LHCN-M2 (cell line): ENCODE data around the gene USP4. TPM values are rescaled to one million over a fixed set of nuclear protein-coding genes. Genes with fewer than 3 reads are reported as not detected.
"Not testable (repeated sequence)": the region's sequence is repeated elsewhere in the genome, so short reads cannot be mapped to it uniquely, and the experiment has no call there.

Source experiments
- DNase-seq: peaks from one replicate; pipeline ENCODE4 v3.0.0-alpha.2; 2012; ENCODE audit warnings: low read depth
- total RNA-seq: library from RNA; depleted of rRNA; stranded (reverse); fragments of >200 nt; gene quantifications from 2 replicates; pipeline ENCODE4 v1.2.3, GENCODE V29; 2014; rRNA removed

USP4 gene
- total RNA-seq, 1 experiment from 2014 or later: 11.0 TPM

GRCh38 chr3:49248840-49249227 lies 91.0 kb downstream of the USP4 start:
- no peak for DNase-seq

GRCh38 chr3:49244581-49245205 lies 95.2 kb downstream of the USP4 start:
- DNase-seq: no peak

- not testable (repeated sequence) for DNase-seq
These were observed 99.8 kb downstream of the USP4 start for GRCh38 chr3:49240091-49240490.

- peak; percentile 32 for DNase-seq
These were observed 101.4 kb downstream of the USP4 start for GRCh38 chr3:49238274-49239127.

GRCh38 chr3:49237344-49237743 lies 102.5 kb downstream of the USP4 start:
- no peak for DNase-seq

- DNase-seq: no peak
These were observed 103.6 kb downstream of the USP4 start for GRCh38 chr3:49236226-49236625.

GRCh38 chr3:49228817-49229216 lies 111.0 kb downstream of the USP4 start:
- DNase-seq: not testable (repeated sequence)

Other genes with a start within 250 kb of the USP4 start
- 74.6 and 83.8 TPM in 2 replicates for gene QRICH1, start 246.0 kb downstream of the USP4 start, total RNA-seq
- 161 and 208 TPM in 2 replicates for gene QARS1, start 235.3 kb downstream of the USP4 start, total RNA-seq
- gene USP19, start 219.2 kb downstream of the USP4 start, total RNA-seq: 54.4 and 57.6 TPM in 2 replicates
- 238 and 248 TPM in 2 replicates for gene LAMB2, start 207.0 kb downstream of the USP4 start, total RNA-seq
- 43.7 and 44.3 TPM in 2 replicates for gene CCDC71, start 173.7 kb downstream of the USP4 start, total RNA-seq
- gene KLHDC8B, start 168.5 kb downstream of the USP4 start, total RNA-seq: 17.1 and 19.1 TPM in 2 replicates
- gene C3orf62, start 62.8 kb downstream of the USP4 start, total RNA-seq: 0.71 and 1.3 TPM in 2 replicates
- gene GPX1, start 18.3 kb upstream of the USP4 start, total RNA-seq: 377 and 434 TPM in 2 replicates
- 706 and 885 TPM in 2 replicates for gene RHOA, start 71.9 kb upstream of the USP4 start, total RNA-seq
- 43.2 and 50.1 TPM in 2 replicates for gene TCTA, start 72.4 kb upstream of the USP4 start, total RNA-seq
- 0.11 and 0.71 TPM in 2 replicates for gene AMT, start 82.4 kb upstream of the USP4 start, total RNA-seq
- gene NICN1, start 89.3 kb upstream of the USP4 start, total RNA-seq: 3.4 and 7.2 TPM in 2 replicates
- gene DAG1, start 130.2 kb upstream of the USP4 start, total RNA-seq: 60.9 and 90.8 TPM in 2 replicates
- gene BSN, start 214.4 kb upstream of the USP4 start, total RNA-seq: 0.13 and 0.17 TPM in 2 replicates